22Rv1 (cell line): ENCODE results near the gene AGAP3.

Source experiments
- ZFX ChIP-seq: fragments of 450-650 bp; IDR thresholded peaks from 2 replicates; pipeline ENCODE4 v1.6.1; 2017; ENCODE audit warnings: antibody characterized with exemption, borderline replicate concordance
- TF ChIP-seq, protein P1 (sequence below): fragments of 450-650 bp; IDR thresholded peaks from 2 replicates; pipeline ENCODE4 v1.5.1; 2017; ENCODE audit warnings: mild to moderate bottlenecking

DNA sequence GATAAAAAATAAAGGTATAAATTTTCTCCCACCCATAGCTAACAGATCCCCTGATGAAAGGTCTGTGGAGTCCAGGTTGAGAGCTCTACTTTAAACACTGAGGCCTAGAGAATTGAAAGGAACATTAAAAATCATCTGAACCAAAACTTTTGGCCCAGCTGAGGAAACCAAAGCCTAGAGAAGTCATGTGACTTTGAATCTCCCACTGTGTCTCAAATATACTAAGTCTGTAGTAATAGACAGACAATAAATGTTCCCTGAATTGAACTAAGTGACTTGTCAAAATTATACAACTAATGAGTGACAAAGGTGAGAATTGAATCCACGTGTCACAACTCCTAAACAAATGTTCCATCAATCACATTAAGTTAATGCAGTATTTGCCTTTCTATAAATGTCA lies 75.5 kb downstream of the AGAP3 start:
- TF ChIP-seq, protein P1, sequence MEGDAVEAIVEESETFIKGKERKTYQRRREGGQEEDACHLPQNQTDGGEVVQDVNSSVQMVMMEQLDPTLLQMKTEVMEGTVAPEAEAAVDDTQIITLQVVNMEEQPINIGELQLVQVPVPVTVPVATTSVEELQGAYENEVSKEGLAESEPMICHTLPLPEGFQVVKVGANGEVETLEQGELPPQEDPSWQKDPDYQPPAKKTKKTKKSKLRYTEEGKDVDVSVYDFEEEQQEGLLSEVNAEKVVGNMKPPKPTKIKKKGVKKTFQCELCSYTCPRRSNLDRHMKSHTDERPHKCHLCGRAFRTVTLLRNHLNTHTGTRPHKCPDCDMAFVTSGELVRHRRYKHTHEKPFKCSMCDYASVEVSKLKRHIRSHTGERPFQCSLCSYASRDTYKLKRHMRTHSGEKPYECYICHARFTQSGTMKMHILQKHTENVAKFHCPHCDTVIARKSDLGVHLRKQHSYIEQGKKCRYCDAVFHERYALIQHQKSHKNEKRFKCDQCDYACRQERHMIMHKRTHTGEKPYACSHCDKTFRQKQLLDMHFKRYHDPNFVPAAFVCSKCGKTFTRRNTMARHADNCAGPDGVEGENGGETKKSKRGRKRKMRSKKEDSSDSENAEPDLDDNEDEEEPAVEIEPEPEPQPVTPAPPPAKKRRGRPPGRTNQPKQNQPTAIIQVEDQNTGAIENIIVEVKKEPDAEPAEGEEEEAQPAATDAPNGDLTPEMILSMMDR = no peak
- TF ChIP-seq ZFX = no peak
